HG02840 (cell line): ENCODE data around the gene RASGRF2.
"Not testable (repeated sequence)": the region's sequence is repeated elsewhere in the genome, so short reads cannot be mapped to it uniquely, and the experiment has no call there.

ENCODE experiments used
- ATAC-seq: cut with Tn5 transposase; IDR thresholded peaks from one replicate; pipeline ENCODE4 v1.9.1; 2021; ENCODE audit warnings: mild to moderate bottlenecking, moderate library complexity, moderate number of reproducible peaks; ENCODE audit not compliant: unreplicated experiment, low FRiP score

RASGRF2 gene

GRCh38 chr5:81124689-81125088 lies 164.5 kb downstream of the RASGRF2 start:
- not testable (repeated sequence) for ATAC-seq

DNA sequence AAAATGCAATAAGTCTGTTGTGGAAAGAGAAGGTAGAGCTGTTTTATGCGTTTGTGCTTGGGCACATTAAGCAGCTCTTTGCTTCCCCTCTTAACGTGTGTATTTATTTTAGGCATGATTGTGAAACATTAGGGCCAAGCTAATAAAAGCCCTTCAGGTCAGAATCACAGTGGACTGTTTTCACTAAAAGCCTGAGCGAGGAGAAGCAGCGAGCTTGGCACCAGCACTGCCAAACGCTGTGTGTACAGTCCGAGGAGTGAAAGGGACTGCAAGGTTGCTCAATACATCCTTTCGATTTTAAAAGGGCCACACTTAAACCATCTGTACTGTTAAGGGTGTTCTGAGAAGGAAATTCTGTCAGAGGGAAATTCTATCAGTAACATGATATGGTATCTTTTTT lies 165.8 kb downstream of the RASGRF2 start:
- no peak for ATAC-seq

DNA sequence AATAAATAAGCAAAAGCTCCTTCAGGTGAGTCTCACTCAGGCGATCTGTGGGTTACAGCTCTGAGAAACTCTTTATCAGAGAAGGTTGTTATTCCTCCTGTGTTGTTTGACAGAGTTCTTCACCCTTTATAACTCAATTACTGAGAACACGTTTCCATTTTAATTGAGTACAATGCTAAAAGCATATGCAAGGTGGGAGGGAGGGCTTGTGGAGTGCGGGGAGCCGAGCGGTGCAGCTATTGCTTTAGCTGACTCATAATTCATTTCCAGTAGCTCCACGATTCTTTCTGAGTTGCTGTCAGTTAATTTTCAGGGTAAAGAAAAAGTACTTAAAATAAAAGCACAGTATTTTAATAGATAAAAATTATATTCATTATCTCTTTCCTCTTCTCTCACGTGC lies 168.3 kb downstream of the RASGRF2 start:
- ATAC-seq = no peak

DNA sequence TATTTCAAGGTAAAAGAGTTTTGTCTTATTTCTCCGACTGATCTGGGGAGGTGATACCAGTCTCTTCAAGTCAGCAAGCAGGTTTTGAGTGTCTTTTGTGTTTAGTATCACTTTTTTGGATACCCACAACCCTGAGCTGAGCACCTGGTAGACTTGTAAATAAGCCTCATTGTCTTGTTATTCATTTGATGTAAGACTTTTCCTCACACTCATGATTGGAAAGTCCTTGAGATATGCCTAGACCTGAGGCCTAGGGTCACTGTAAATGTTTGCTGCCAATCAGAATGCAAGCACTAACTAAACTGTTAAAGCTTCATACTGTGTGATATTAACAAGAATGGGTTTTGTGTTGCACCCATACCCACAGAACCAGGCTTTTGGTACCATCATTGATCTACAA lies 172.2 kb downstream of the RASGRF2 start:
- no peak for ATAC-seq

GRCh38 chr5:81134066-81134465 lies 173.9 kb downstream of the RASGRF2 start:
- no peak for ATAC-seq

DNA sequence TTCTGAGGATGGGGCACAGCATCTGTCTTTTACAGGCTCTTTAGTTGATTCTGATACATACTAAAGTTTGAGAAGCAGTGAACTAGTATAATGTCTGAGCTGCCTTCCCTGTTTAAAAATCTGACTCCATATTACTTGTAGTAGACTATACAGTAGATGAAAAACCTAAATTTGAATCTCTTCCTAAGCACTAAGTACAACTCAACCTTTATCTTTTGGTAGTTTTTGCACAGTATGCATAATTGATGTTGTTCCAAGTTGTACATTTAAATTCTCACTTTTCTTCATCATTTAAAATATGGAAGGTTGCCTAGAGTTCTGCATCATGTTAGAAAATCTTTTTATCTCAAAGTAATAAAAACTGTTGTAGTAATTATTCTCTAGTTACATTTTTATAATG lies 174.4 kb downstream of the RASGRF2 start:
- ATAC-seq = no peak

DNA sequence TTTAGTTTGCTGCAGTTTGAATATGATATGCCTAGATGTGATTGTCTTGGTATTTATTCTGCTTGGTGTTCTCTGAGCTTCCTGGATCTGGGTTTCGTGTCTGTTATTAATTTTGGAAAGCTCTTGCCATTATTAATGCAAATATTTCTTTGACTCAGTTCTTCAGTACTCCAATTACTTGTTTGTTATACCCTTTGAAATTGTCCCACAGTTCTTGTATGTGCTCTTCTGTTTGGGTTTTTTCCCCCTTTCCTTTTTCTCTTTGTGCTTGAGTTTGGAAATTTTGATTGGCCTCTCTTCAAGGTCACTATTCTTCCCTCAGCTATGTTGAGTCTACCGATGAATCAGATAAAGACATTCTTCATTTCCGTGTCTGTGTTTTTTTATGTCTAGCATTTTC lies 176.4 kb downstream of the RASGRF2 start:
- no peak for ATAC-seq

- ATAC-seq = no peak
Measured at GRCh38 chr5:81137833-81138232, 177.7 kb downstream of the RASGRF2 start.

GRCh38 chr5:81140441-81140840 lies 180.3 kb downstream of the RASGRF2 start:
- no peak for ATAC-seq

- no peak for ATAC-seq
Measured at GRCh38 chr5:81140943-81141342, 180.8 kb downstream of the RASGRF2 start.

DNA sequence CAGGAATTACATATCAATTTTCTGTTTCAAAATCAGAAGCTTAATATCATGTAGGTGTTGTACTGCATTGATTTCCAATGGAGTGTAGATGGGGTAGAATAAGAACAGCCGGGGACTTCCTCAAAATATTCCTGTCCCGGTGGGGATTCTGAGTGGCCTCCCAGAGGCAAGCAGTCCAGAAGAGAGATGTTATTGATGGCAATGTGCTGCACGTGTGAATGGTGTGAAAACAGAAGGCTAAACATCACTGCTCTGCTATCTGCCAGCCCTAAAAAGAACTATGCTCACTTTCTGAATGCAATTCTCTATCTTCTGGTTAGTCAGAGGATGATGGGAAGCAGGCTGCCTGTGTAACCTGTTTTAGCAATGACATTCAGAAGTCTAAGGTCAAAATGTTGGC lies 181.9 kb downstream of the RASGRF2 start:
- ATAC-seq = no peak

- no peak for ATAC-seq
Measured at GRCh38 chr5:81145329-81145935, 185.3 kb downstream of the RASGRF2 start.

DNA sequence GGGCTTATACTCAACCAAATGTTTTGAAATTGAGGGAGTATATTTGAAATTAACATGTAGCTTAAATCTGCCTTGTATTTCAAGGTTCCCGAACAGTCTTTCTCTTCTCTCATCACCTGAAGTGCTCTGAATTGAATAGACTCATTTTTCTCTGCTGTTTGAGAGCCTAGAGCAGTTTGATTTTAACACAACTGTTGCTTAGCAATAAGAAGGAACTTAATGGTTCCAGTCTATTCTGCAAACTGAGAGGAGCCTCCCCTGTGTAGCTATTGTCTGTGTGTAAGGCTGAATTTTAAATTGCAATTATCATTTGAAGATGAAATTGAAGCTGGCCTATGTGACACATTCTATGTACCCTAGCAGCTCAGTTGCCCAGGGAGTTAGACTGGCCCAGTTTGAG lies 185.9 kb downstream of the RASGRF2 start:
- ATAC-seq = no peak

GRCh38 chr5:81147011-81147885 lies 187.1 kb downstream of the RASGRF2 start:
- no peak for ATAC-seq

GRCh38 chr5:81147886-81148571 lies 187.9 kb downstream of the RASGRF2 start:
- ATAC-seq = no peak

- no peak for ATAC-seq
Measured at GRCh38 chr5:81151546-81151945, 191.4 kb downstream of the RASGRF2 start.

DNA sequence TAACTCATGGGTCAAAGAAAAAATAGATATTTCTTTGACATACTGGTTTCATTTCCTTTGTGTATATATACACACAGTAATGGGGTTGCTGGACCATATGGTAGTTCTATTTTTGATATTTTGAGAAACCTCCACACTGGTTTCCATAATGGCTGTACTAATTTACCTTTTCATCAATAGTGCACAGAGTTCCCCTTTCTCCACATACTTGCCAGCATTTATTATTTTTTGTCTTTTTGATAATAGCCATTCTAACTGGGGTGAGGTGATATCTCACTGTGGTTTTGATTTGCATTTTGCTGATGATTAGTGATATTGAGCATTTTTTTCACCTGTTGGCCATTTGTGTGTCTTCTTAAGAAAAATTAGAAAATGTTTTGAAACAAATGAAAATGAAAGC lies 194.6 kb downstream of the RASGRF2 start:
- ATAC-seq = no peak

GRCh38 chr5:81156732-81157131 lies 196.6 kb downstream of the RASGRF2 start:
- no peak for ATAC-seq

- ATAC-seq = no peak
Measured at GRCh38 chr5:81161012-81161601, 200.9 kb downstream of the RASGRF2 start.

GRCh38 chr5:81162501-81162900 lies 202.3 kb downstream of the RASGRF2 start:
- no peak for ATAC-seq

GRCh38 chr5:81163651-81164050 lies 203.5 kb downstream of the RASGRF2 start:
- no peak for ATAC-seq
